Prostate gland (tissue), 2 donors: Measurements from ENCODE around the gene CXorf38. TPM values are rescaled to one million over a fixed set of nuclear protein-coding genes. Genes with fewer than 3 reads are reported as not detected.
"Not testable (repeated sequence)": the region's sequence is repeated elsewhere in the genome, so short reads cannot be mapped to it uniquely, and the experiment has no call there.

Experiments used
- DNase-seq: peaks from one replicate; pipeline ENCODE4 v3.0.0-alpha.2; 2019; ENCODE audit warnings: low spot score
- H3K27ac ChIP-seq, 2 donors: fragments of 200-600 bp; sonication (generic); 2 replicates each; pipeline ENCODE4 v1.5.1; 2017 to 2019
- H3K27me3 ChIP-seq: fragments of 200-600 bp; sonication (generic); replicated peaks from 2 replicates; pipeline ENCODE4 v1.5.1; 2019; ENCODE audit not compliant: insufficient read depth
- H3K36me3 ChIP-seq, 2 donors: fragments of 200-600 bp; sonication (generic); 1 replicate in 1 of 2; 2 replicates in 1 of 2; pipeline versions ENCODE4 v1.5.1 to v1.8.1; 2017 to 2019
- H3K4me1 ChIP-seq: fragments of 200-600 bp; sonication (generic); replicated peaks from 2 replicates; pipeline ENCODE4 v1.5.1; 2019
- H3K4me3 ChIP-seq, 2 donors: fragments of 200-600 bp; sonication (generic); 2 replicates each; pipeline ENCODE4 v1.5.1; 2017 to 2019
- H3K9me3 ChIP-seq: fragments of 200-600 bp; sonication (generic); 2 replicates; pipeline ENCODE4 v1.5.1; 2017
- POLR2A ChIP-seq: fragments of 450-650 bp; IDR thresholded peaks from one replicate; pipeline ENCODE4 v1.6.1; 2016; ENCODE audit warnings: antibody characterized with exemption, mild to moderate bottlenecking
- POLR2AphosphoS5 ChIP-seq: sonication (generic); formaldehyde crosslinking; IDR thresholded peaks from one replicate; pipeline ENCODE4 v1.6.1; 2017; ENCODE audit warnings: antibody characterized with exemption
- WGBS: methylation state at CpG from one replicate; pipeline ENCODE4 v1.1.5; 2018; 5-methylcytosine and 5-hydroxymethylcytosine counted together
- intact Hi-C: fragments of 100-400 bp; cut with DNase I; formaldehyde crosslinking; loops from one replicate; pipeline ENCODE4 v1.14.2; 2022
- total RNA-seq, 2 donors: library from RNA; depleted of rRNA; stranded (reverse); fragments of >200 nt; gene quantifications; one replicate each; pipeline ENCODE4 v1.1.0, GENCODE V29; 2016
- TF ChIP-seq, protein P1 (sequence below), 4 experiments: fragments of 200-600 bp in 2 of 4; fragments of 450-650 bp in 2 of 4; sonication (generic) in 2 of 4; IDR thresholded peaks; 1 replicate in 3 of 4; 2 replicates in 1 of 4; pipeline ENCODE4 v1.5.1; 2016 to 2019; ENCODE audit warnings: antibody characterized with exemption in 4 of 4, mild to moderate bottlenecking in 2 of 4, moderate library complexity in 2 of 4

Gene CXorf38
- total RNA-seq, 2 donors from 2014 or later, result 12.4 to 15.1 TPM

- no peaks in the 10 kb centered on the region for H3K36me3 ChIP-seq
- DNase-seq, result no peak
- TF ChIP-seq, protein P1, sequence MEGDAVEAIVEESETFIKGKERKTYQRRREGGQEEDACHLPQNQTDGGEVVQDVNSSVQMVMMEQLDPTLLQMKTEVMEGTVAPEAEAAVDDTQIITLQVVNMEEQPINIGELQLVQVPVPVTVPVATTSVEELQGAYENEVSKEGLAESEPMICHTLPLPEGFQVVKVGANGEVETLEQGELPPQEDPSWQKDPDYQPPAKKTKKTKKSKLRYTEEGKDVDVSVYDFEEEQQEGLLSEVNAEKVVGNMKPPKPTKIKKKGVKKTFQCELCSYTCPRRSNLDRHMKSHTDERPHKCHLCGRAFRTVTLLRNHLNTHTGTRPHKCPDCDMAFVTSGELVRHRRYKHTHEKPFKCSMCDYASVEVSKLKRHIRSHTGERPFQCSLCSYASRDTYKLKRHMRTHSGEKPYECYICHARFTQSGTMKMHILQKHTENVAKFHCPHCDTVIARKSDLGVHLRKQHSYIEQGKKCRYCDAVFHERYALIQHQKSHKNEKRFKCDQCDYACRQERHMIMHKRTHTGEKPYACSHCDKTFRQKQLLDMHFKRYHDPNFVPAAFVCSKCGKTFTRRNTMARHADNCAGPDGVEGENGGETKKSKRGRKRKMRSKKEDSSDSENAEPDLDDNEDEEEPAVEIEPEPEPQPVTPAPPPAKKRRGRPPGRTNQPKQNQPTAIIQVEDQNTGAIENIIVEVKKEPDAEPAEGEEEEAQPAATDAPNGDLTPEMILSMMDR (IDR thresholded peaks at IDR 0.05), result no peak
- TF ChIP-seq POLR2AphosphoS5, result no peak
- TF ChIP-seq POLR2A, result no peak
- no peak overlapping the region for H3K4me3 ChIP-seq
- H3K27me3 ChIP-seq, result no peaks in the 10 kb centered on the region
- 88% methylated on average over 3 of the region's 3 CpGs for WGBS
- H3K27ac ChIP-seq, result no peak overlapping the region
- H3K9me3 ChIP-seq, result no peaks in the 10 kb centered on the region
- no peaks in the 10 kb centered on the region for H3K4me1 ChIP-seq
- intact Hi-C loops, result no loop called here
These were observed 40.0 kb downstream of the CXorf38 start for GRCh38 chrX:40607381-40607780.

- TF ChIP-seq, protein P1 (IDR thresholded peaks at IDR 0.05), result no peak
- TF ChIP-seq POLR2AphosphoS5 (no peak), POLR2A (no peak)
- WGBS, result 83% methylated on average over 6 of the region's 6 CpGs
- DNase-seq, result no peak
- Histone ChIP-seq H3K4me1 (no peaks in the 10 kb centered on the region), H3K4me3 (no peak overlapping the region), H3K27me3 (no peaks in the 10 kb centered on the region), H3K36me3 (no peaks in the 10 kb centered on the region), H3K9me3 (no peaks in the 10 kb centered on the region), H3K27ac (no peak overlapping the region)
- intact Hi-C loops, result no loop called here
These were observed 43.9 kb downstream of the CXorf38 start for GRCh38 chrX:40603446-40603845.

DNA sequence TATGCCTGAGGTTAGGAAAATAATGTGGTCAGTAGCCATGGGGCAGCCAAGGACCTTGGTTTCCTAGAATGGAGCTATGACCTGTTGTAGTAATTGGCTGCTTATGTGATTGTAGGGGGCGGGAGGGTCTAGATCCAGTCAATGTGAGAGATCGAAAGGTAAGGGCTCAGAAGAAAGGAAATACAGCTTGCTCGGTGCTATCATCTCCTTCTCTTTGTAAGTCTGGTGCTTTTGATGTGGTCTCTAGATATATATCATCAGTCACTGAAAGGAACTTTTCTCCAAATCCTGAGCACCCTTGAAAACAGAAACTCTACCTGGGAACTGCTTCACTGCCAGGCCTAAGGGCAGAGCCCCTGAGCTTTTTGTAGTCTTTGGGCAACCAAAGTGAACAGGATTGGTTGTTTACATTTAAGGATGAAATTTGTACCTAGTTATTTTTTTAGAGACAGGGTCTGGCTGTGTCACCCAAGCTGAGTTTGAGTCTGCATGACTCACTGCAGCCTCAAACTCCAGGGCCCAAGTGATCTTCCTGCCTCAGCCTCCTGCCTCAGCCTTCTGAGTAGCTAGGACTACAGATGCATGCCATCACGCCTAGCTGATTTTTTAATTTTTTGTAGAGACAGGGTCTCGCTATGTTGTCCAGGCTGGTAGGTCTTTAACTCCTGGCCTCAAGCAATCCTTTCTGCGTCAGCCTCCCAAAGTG, 57.6 kb downstream of the CXorf38 start:
- H3K4me3 ChIP-seq, H3K27ac ChIP-seq, intact Hi-C loops, H3K9me3 ChIP-seq, H3K36me3 ChIP-seq, H3K4me1 ChIP-seq, H3K27me3 ChIP-seq, DNase-seq: not testable (repeated sequence)
- WGBS, result 89% methylated on average over 6 of the region's 6 CpGs

- 59% methylated on average over 1 of the region's 1 CpG for WGBS
- DNase-seq, H3K27me3 ChIP-seq, H3K9me3 ChIP-seq, H3K36me3 ChIP-seq, H3K4me1 ChIP-seq, H3K4me3 ChIP-seq, H3K27ac ChIP-seq, intact Hi-C loops: not testable (repeated sequence)
These were observed 59.7 kb downstream of the CXorf38 start for GRCh38 chrX:40587623-40588022.

DNA sequence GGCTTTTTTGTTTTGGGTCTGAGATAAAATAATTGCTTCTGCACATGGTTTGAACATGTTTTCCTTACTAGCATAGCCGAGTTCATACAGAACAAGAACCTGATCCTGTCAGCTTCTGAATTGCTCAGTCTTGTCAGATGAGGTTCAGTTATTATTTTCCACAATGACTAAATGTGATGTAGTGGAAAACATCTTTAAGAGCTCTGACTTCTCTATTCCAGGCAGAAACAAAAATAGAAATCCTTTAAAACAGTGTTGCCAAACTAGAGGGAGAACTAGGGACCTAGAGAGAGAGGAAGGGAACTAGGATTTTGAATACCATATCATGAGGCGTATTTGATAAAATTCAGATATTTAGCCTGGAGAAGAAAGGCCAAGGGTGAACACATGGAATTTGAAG, 64.5 kb downstream of the CXorf38 start:
- Histone ChIP-seq H3K27ac (no peak overlapping the region), H3K36me3 (no peaks in the 10 kb centered on the region), H3K4me3 (no peak overlapping the region), H3K9me3 (no peaks in the 10 kb centered on the region), H3K4me1 (no peaks in the 10 kb centered on the region), H3K27me3 (no peaks in the 10 kb centered on the region)
- 67% methylated on average over 2 of the region's 2 CpGs for WGBS
- TF ChIP-seq POLR2AphosphoS5 (no peak), POLR2A (no peak)
- TF ChIP-seq, protein P1 (IDR thresholded peaks at IDR 0.05), result no peak
- intact Hi-C loops, result no loop called here
- no peak for DNase-seq

- DNase-seq, H3K27ac ChIP-seq, intact Hi-C loops, H3K36me3 ChIP-seq, H3K9me3 ChIP-seq, H3K27me3 ChIP-seq, H3K4me1 ChIP-seq, H3K4me3 ChIP-seq: not testable (repeated sequence)
- 94% methylated on average over 12 of the region's 13 CpGs for WGBS
These were observed 65.2 kb downstream of the CXorf38 start for GRCh38 chrX:40582178-40582577.
